CD4-positive, alpha-beta memory T cell (primary cell): ENCODE results near the gene RFFL. TPM values are rescaled to one million over a fixed set of nuclear protein-coding genes. Genes with fewer than 3 reads are reported as not detected.
A peak's percentile ranks its signal among the peaks of the same experiment; 100 is the strongest.

Source experiments
- CTCF ChIA-PET: fragments of 350-600 bp; sonication (Branson Sonifier 250); formaldehyde crosslinking; loops from one replicate; lab custom pipeline; 2021; ENCODE audit warnings: inconsistent platforms; ENCODE audit not compliant: partially characterized antibody; lab: Charles Lee
- POLR2A ChIA-PET: fragments of 350-600 bp; sonication (Branson Sonifier 250); formaldehyde crosslinking; loops from one replicate; lab custom pipeline; 2021; ENCODE audit not compliant: partially characterized antibody; lab: Charles Lee
- DNase-seq, 5 donors: peaks; one replicate each; pipeline versions ENCODE4 v3.0.0 to v3.0.0-alpha.2; 2020 to 2022; ENCODE audit warnings: mixed read lengths in 1 of 5
- H3K27ac ChIP-seq: one replicate; pipeline ENCODE4 v1.7.0; 2013; ENCODE audit warnings: low read depth, low read length
- H3K27me3 ChIP-seq: 2 replicates; pipeline ENCODE4 v1.7.0; 2013; ENCODE audit warnings: mild to moderate bottlenecking, low read length, moderate library complexity; ENCODE audit not compliant: insufficient read depth
- H3K36me3 ChIP-seq: 2 replicates; pipeline ENCODE4 v1.7.0; 2013; ENCODE audit warnings: mild to moderate bottlenecking, low read length, moderate library complexity; ENCODE audit not compliant: insufficient read depth
- H3K4me1 ChIP-seq: 2 replicates; pipeline ENCODE4 v1.7.0; 2013; ENCODE audit warnings: mild to moderate bottlenecking, low read length, moderate library complexity; ENCODE audit not compliant: insufficient read depth
- H3K4me3 ChIP-seq, 2 donors: one replicate each; pipeline ENCODE4 v1.7.0; 2013; ENCODE audit warnings: low read length in 2 of 2, mild to moderate bottlenecking in 1 of 2
- H3K9me3 ChIP-seq, 2 donors: one replicate each; pipeline ENCODE4 v1.7.0; 2013; ENCODE audit warnings: low read length in 2 of 2, control low read depth in 1 of 2; ENCODE audit not compliant: control insufficient read depth in 1 of 2
- H3K27ac Mint-ChIP-seq, 7 donors: one replicate each; pipeline ENCODE4 v1.8.0; 2020 to 2021; ENCODE audit warnings: mixed read lengths in 7 of 7, mild to moderate bottlenecking in 6 of 7, inconsistent platforms in 3 of 7, moderate library complexity in 3 of 7
- H3K27me3 Mint-ChIP-seq, 2 donors: one replicate each; pipeline ENCODE4 v1.8.0; 2020 to 2021; ENCODE audit warnings: mixed read lengths in 2 of 2
- H3K36me3 Mint-ChIP-seq, 2 donors: one replicate each; pipeline ENCODE4 v1.8.0; 2020 to 2021; ENCODE audit warnings: mixed read lengths in 2 of 2, inconsistent platforms in 1 of 2, mild to moderate bottlenecking in 1 of 2
- H3K4me1 Mint-ChIP-seq, 4 donors: one replicate each; pipeline ENCODE4 v1.8.0; 2020 to 2021; ENCODE audit warnings: mixed read lengths in 4 of 4, mild to moderate bottlenecking in 1 of 4
- H3K4me3 Mint-ChIP-seq, 8 donors: one replicate each; pipeline ENCODE4 v1.8.0; 2020 to 2021; ENCODE audit warnings: mixed read lengths in 8 of 8, mild to moderate bottlenecking in 7 of 8, moderate library complexity in 6 of 8, inconsistent platforms in 3 of 8
- H3K9me3 Mint-ChIP-seq, 8 donors: one replicate each; pipeline ENCODE4 v1.8.0; 2020 to 2021; ENCODE audit warnings: mixed read lengths in 8 of 8, mild to moderate bottlenecking in 5 of 8, inconsistent platforms in 3 of 8, moderate library complexity in 1 of 8
- intact Hi-C: fragments of 100-400 bp; cut with micrococcal nuclease; formaldehyde crosslinking; loops from one replicate; pipeline ENCODE4 v1.15.1; 2023
- polyA plus RNA-seq, 2 donors: library from polyadenylated mRNA; unstranded; fragments of 300-500 nt; fragmentation: Illumina TruSeq; gene quantifications; one replicate each; pipeline ENCODE4 v1.2.3, GENCODE V29; 2021
- total RNA-seq, 2 experiments: library from RNA; stranded (reverse); gene quantifications; one replicate each; pipeline ENCODE4 v1.2.3, GENCODE V29; 2021

The RFFL gene
- total and polyA plus RNA-seq, 4 experiments from 2014 or later = 48.3 to 82.3 (median 61.6) TPM

GRCh38 chr17:35019386-35020179 lies 43.9 kb downstream of the RFFL start:
- Mint-ChIP-seq H3K27me3 (no peaks in the 10 kb centered on the region), H3K27ac (peak overlapping the region; percentile 7 to 97 (median 82)), H3K4me1 (peaks cover 42 to 68% (median 56%) of the 10 kb centered on the region in 4 donors), H3K36me3 (peaks cover 51 to 69% of the 10 kb centered on the region in 2 donors), H3K4me3 (no peak overlapping the region), H3K9me3 (no peaks in the 10 kb centered on the region)
- ChIA-PET CTCF (interaction anchor here (0.6 to 2.8 kb wide), 6 partner anchors 9 to 76 kb away, joined by 3 to 14 read pairs (median 6); partner anchors contain the start of gene RFFL), POLR2A (interaction anchor here (0.9 to 4.5 kb wide), 7 partner anchors 10 to 69 kb away, joined by 3 to 107 read pairs (median 4); partner anchors contain the start of gene RFFL)
- H3K9me3 ChIP-seq = no peaks in the 10 kb centered on the region
- H3K27me3 ChIP-seq = no peaks in the 10 kb centered on the region
- no peak overlapping the region for H3K4me3 ChIP-seq
- DNase-seq = no peak
- H3K36me3 ChIP-seq = peaks cover 47% of the 10 kb centered on the region
- peaks cover 42% of the 10 kb centered on the region for H3K4me1 ChIP-seq
- intact Hi-C loops = no loop called here
- no peak overlapping the region for H3K27ac ChIP-seq

GRCh38 chr17:35018814-35019213 lies 44.7 kb downstream of the RFFL start:
- Mint-ChIP-seq H3K9me3 (no peaks in the 10 kb centered on the region), H3K36me3 (peaks cover 59 to 75% of the 10 kb centered on the region in 2 donors), H3K27ac (peak overlapping the region in 6 of 7 donors; percentile 7 to 97 (median 62)), H3K4me3 (no peak overlapping the region), H3K4me1 (peaks cover 35 to 61% (median 51%) of the 10 kb centered on the region in 4 donors), H3K27me3 (no peaks in the 10 kb centered on the region)
- no peaks in the 10 kb centered on the region for H3K9me3 ChIP-seq
- ChIA-PET POLR2A (interaction anchor here (0.9 to 2.4 kb wide), 6 partner anchors 9 to 69 kb away, joined by 3 to 10 read pairs (median 4); partner anchors contain the start of gene RFFL), CTCF (interaction anchor here (0.6 to 2.8 kb wide), 8 partner anchors 8 to 77 kb away, joined by 3 to 14 read pairs (median 4); partner anchors contain the start of gene RFFL)
- no peak for DNase-seq
- no peak overlapping the region for H3K27ac ChIP-seq
- H3K27me3 ChIP-seq = no peaks in the 10 kb centered on the region
- intact Hi-C loops = no loop called here
- H3K4me1 ChIP-seq = peaks cover 35% of the 10 kb centered on the region
- peaks cover 54% of the 10 kb centered on the region for H3K36me3 ChIP-seq
- H3K4me3 ChIP-seq = no peak overlapping the region

GRCh38 chr17:35017021-35017420 lies 46.5 kb downstream of the RFFL start:
- Mint-ChIP-seq H3K27me3 (no peaks in the 10 kb centered on the region), H3K4me3 (no peak overlapping the region), H3K9me3 (no peaks in the 10 kb centered on the region), H3K27ac (peak overlapping the region in 5 of 7 donors; percentile 0 to 83 (median 46)), H3K36me3 (peaks cover 75 to 81% of the 10 kb centered on the region in 2 donors), H3K4me1 (peaks cover 17 to 43% (median 34%) of the 10 kb centered on the region in 4 donors)
- Histone ChIP-seq H3K4me1 (peaks cover 17% of the 10 kb centered on the region), H3K36me3 (peaks cover 70% of the 10 kb centered on the region), H3K9me3 (no peaks in the 10 kb centered on the region), H3K27ac (no peak overlapping the region), H3K27me3 (no peaks in the 10 kb centered on the region), H3K4me3 (no peak overlapping the region)
- CTCF ChIA-PET = interaction anchor here (1.2 to 2.0 kb wide), 3 partner anchors 8 to 73 kb away, joined by 4 to 7 read pairs (median 5); partner anchors contain the start of gene RFFL
- POLR2A ChIA-PET = interaction anchor here (2.8 kb wide), 1 partner anchor 47 kb away, joined by 9 read pairs; the partner anchor contains the start of gene RFFL
- intact Hi-C loops = no loop called here
- DNase-seq = no peak

- H3K27me3 Mint-ChIP-seq = no peaks in the 10 kb centered on the region
- peaks cover 79 to 87% of the 10 kb centered on the region in 2 donors for H3K36me3 Mint-ChIP-seq
- no peak overlapping the region for H3K4me3 Mint-ChIP-seq
- Histone ChIP-seq H3K36me3 (peaks cover 75% of the 10 kb centered on the region), H3K4me1 (peaks cover 10% of the 10 kb centered on the region), H3K27ac (no peak overlapping the region), H3K4me3 (no peak overlapping the region), H3K9me3 (no peaks in the 10 kb centered on the region), H3K27me3 (no peaks in the 10 kb centered on the region)
- CTCF ChIA-PET = interaction anchor here (1.2 to 1.8 kb wide), 3 partner anchors 35 to 73 kb away, joined by 3 to 5 read pairs (median 4); partner anchors contain the start of gene RFFL
- intact Hi-C loops = no loop called here
- peaks cover 11 to 36% (median 28%) of the 10 kb centered on the region in 4 donors for H3K4me1 Mint-ChIP-seq
- POLR2A ChIA-PET = interaction anchor here (0.9 to 2.8 kb wide), 2 partner anchors 35 to 47 kb away, joined by 3 to 9 read pairs; partner anchors contain the start of gene RFFL
- no peak for DNase-seq
- H3K9me3 Mint-ChIP-seq = no peaks in the 10 kb centered on the region
- H3K27ac Mint-ChIP-seq = peak overlapping the region in 3 of 7 donors; percentile 7 to 51 (median 22)
These were observed 47.1 kb downstream of the RFFL start for GRCh38 chr17:35016369-35016768.

GRCh38 chr17:35011671-35012216 lies 51.8 kb downstream of the RFFL start:
- ChIA-PET POLR2A (interaction anchor here (0.7 to 2.5 kb wide), 4 partner anchors 11 to 38 kb away, joined by 4 to 5 read pairs (median 4); no protein-coding TSS in a partner anchor), CTCF (interaction anchor here (1.6 to 2.0 kb wide), 3 partner anchors 11 to 52 kb away, joined by 6 to 8 read pairs (median 7); partner anchors contain the start of gene RFFL)
- Histone ChIP-seq H3K4me3 (no peak overlapping the region), H3K4me1 (no peaks in the 10 kb centered on the region), H3K27ac (no peak overlapping the region), H3K36me3 (peaks cover 69% of the 10 kb centered on the region), H3K27me3 (no peaks in the 10 kb centered on the region), H3K9me3 (no peaks in the 10 kb centered on the region)
- no peak overlapping the region for H3K4me3 Mint-ChIP-seq
- H3K27ac Mint-ChIP-seq = peak overlapping the region in 6 of 7 donors; percentile 23 to 54 (median 32)
- H3K9me3 Mint-ChIP-seq = no peaks in the 10 kb centered on the region
- peaks cover 72 to 90% of the 10 kb centered on the region in 2 donors for H3K36me3 Mint-ChIP-seq
- peaks cover 0 to 2% (median 0%) of the 10 kb centered on the region in 4 donors for H3K4me1 Mint-ChIP-seq
- intact Hi-C loops = no loop called here
- no peak for DNase-seq
- H3K27me3 Mint-ChIP-seq = no peaks in the 10 kb centered on the region

- ChIA-PET POLR2A (interaction anchor here (0.7 to 3.5 kb wide), 3 partner anchors 9 to 50 kb away, joined by 3 to 17 read pairs (median 3); no protein-coding TSS in a partner anchor), CTCF (interaction anchor here (1.3 to 1.7 kb wide), 2 partner anchors 10 to 54 kb away, joined by 9 to 10 read pairs; partner anchors contain the start of gene RFFL)
- H3K4me3 ChIP-seq = no peak overlapping the region
- no peak for DNase-seq
- no peaks in the 10 kb centered on the region for H3K9me3 Mint-ChIP-seq
- peaks cover 0 to 2% (median 0%) of the 10 kb centered on the region in 4 donors for H3K4me1 Mint-ChIP-seq
- H3K9me3 ChIP-seq = no peaks in the 10 kb centered on the region
- no peak overlapping the region for H3K4me3 Mint-ChIP-seq
- H3K36me3 Mint-ChIP-seq = peaks cover 56 to 83% of the 10 kb centered on the region in 2 donors
- H3K36me3 ChIP-seq = peaks cover 52% of the 10 kb centered on the region
- H3K27ac Mint-ChIP-seq = peak overlapping the region in 3 of 7 donors; percentile 18 to 60 (median 59)
- H3K27ac ChIP-seq = no peak overlapping the region
- H3K27me3 Mint-ChIP-seq = no peaks in the 10 kb centered on the region
- H3K4me1 ChIP-seq = no peaks in the 10 kb centered on the region
- intact Hi-C loops = no loop called here
- H3K27me3 ChIP-seq = no peaks in the 10 kb centered on the region
These were observed 53.4 kb downstream of the RFFL start for GRCh38 chr17:35010093-35010492.
